Fibroblast of lung (primary cell): ENCODE data around the gene RPL41.

Experiments used
- CTCF ChIP-seq, 2 donors: IDR thresholded peaks in 1 of 2; conservative IDR thresholded peaks in 1 of 2; 1 replicate in 1 of 2; 2 replicates in 1 of 2; pipeline ENCODE4 v1.5.1; 2011 to 2012; ENCODE audit warnings: low read length in 2 of 2, control low read depth in 1 of 2, inconsistent platforms in 1 of 2, low read depth in 1 of 2, mild to moderate bottlenecking in 1 of 2
- EZH2 ChIP-seq: IDR thresholded peaks from 2 replicates; pipeline ENCODE4 v1.5.1; 2012; ENCODE audit warnings: low read length, control low read depth, mild to moderate bottlenecking; ENCODE audit errors: missing control alignments

- TF ChIP-seq CTCF (conservative IDR thresholded peaks at IDR 0.05 in 1 of 2, IDR thresholded peaks at IDR 0.05 in 1 of 2; ENCODE audit: low read depth in 1 of 2, low read length in 2 of 2) (no peak), EZH2 (no peak)
Measured at GRCh38 chr12:56104109-56104814, 12.2 kb upstream of the RPL41 start, which contains the start of gene PA2G4.
